Measurements from ENCODE around the gene KRT27.
"Not testable (repeated sequence)": the region's sequence is repeated elsewhere in the genome, so short reads cannot be mapped to it uniquely, and the experiment has no call there.

Gene KRT27

DNA sequence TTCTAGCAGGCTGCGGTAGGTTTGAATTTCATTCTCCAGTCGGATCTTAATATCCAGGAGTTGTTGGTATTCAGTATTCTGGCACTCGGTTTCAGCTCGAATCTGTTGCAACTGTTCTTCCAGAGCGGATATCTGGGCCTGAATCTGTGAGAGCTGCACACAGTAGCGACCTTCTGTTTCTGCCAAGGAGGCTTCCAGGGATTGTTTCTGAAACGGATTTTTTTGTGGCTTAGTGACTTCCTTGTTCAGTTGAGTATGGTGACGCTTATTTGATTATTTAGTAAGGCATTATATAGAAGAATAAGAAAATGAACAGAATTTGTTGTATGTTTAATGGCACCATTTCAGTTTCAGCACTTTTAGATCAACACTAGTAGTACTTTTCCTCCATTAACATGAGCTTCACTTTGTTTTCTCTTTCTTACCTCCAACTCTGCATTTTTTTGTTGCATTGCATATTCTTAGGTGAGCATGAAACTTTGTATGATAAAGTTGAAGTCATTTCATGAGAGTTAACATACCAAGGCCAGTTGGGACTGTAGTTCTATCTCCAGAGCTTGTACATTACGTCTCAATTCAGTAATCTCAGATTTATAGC lies 37.3 kb upstream of the KRT27 start:
- Histone ChIP-seq H3K36me3 (ENCODE audit: control insufficient read depth in 2 of 2, insufficient read depth in 2 of 2, low read length in 2 of 2) (no peaks in the 10 kb centered on the region), H3K4me1 (ENCODE audit: control insufficient read depth, insufficient read depth, low read length) (no peaks in the 10 kb centered on the region), H3K9me3 (ENCODE audit: control insufficient read depth in 2 of 2, low read length in 2 of 2) (no peaks in the 10 kb centered on the region), H3K27me3 (ENCODE audit: control insufficient read depth in 1 of 2, insufficient read depth in 2 of 2, low read length in 2 of 2) (no peaks in the 10 kb centered on the region), H3K9ac (ENCODE audit: low read length in 2 of 2) (peak overlapping the region; percentile 50 to 62), H3K4me3 (ENCODE audit: low read length in 2 of 2) (peak overlapping the region; percentile 75 to 76), H3K27ac (ENCODE audit: low read length) (peak overlapping the region; percentile 12)

DNA sequence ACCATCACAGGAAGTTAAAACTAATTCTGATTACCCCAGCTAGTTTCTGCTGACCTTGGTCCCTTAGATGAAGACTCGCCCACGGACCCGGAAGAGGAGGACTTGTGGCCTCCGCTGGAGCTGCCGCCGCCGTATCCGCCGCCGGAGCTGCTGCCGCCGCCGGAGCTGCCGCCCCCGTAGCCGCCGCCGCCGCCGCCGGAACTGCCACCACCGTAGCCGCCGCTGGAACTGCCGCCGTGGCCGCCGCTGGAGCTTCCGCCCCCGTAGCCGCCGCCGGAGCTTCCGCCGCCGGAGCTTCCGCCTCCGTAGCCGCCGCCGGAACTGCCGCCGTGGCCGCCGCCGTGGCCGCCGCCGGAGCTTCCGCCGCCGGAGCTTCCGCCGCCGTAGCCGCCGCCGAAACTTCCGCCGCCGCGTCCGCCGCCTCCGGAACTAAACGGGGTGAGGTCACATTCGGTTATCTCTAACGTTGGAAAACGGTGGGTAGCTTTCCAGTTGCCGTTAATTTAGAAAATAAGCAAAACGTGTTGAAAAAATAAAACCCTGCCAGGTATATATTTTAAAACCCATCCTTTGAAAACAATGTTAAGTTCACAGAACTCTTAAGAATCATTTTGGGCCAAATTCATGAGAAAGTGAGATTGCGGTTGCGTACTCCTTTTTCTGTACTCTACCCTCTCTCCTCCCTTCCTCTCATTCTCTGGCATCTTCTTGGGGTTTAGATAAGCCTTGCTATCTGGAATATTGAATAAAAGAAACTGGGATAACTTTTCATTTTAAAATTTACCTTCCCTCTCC lies 36.6 kb upstream of the KRT27 start:
- Histone ChIP-seq H3K4me3 (ENCODE audit: low read length in 2 of 2) (peak overlapping the region; percentile 75 to 76), H3K9ac (ENCODE audit: low read length in 2 of 2) (peak overlapping the region; percentile 50 to 77), H3K4me1 (ENCODE audit: control insufficient read depth, insufficient read depth, low read length) (no peaks in the 10 kb centered on the region), H3K9me3 (ENCODE audit: control insufficient read depth in 2 of 2, low read length in 2 of 2) (no peaks in the 10 kb centered on the region), H3K27me3 (ENCODE audit: control insufficient read depth in 1 of 2, insufficient read depth in 2 of 2, low read length in 2 of 2) (no peaks in the 10 kb centered on the region), H3K36me3 (ENCODE audit: control insufficient read depth in 2 of 2, insufficient read depth in 2 of 2, low read length in 2 of 2) (no peaks in the 10 kb centered on the region), H3K27ac (ENCODE audit: low read length) (peak overlapping the region; percentile 32)

DNA sequence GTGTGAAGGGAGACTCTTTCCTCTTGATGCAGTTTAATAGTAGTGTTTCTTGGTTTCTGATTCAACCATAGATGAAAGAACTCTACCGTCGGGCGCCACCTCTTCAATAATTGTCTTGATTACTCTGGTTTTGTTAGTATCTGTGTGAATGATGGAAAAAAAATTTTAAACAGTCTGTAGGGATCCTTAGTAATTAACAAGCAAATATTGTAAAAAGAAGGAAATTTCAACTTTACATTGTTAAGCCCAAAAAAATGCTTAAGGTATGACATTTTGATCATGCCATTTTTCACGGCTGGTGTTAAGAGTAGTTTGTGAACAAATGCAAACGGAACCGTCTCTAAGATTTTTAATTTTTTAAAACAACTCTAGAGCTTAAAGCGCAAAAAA lies 36.0 kb upstream of the KRT27 start:
- Histone ChIP-seq H3K9me3 (ENCODE audit: control insufficient read depth in 2 of 2, low read length in 2 of 2) (no peaks in the 10 kb centered on the region), H3K36me3 (ENCODE audit: control insufficient read depth in 2 of 2, insufficient read depth in 2 of 2, low read length in 2 of 2) (no peaks in the 10 kb centered on the region), H3K4me1 (ENCODE audit: control insufficient read depth, insufficient read depth, low read length) (no peaks in the 10 kb centered on the region), H3K27me3 (ENCODE audit: control insufficient read depth in 1 of 2, insufficient read depth in 2 of 2, low read length in 2 of 2) (no peaks in the 10 kb centered on the region), H3K4me3 (ENCODE audit: low read length in 2 of 2) (peak overlapping the region; percentile 74 to 76), H3K27ac (ENCODE audit: low read length) (peak overlapping the region; percentile 32), H3K9ac (ENCODE audit: low read length in 2 of 2) (peak overlapping the region; percentile 50 to 77)

DNA sequence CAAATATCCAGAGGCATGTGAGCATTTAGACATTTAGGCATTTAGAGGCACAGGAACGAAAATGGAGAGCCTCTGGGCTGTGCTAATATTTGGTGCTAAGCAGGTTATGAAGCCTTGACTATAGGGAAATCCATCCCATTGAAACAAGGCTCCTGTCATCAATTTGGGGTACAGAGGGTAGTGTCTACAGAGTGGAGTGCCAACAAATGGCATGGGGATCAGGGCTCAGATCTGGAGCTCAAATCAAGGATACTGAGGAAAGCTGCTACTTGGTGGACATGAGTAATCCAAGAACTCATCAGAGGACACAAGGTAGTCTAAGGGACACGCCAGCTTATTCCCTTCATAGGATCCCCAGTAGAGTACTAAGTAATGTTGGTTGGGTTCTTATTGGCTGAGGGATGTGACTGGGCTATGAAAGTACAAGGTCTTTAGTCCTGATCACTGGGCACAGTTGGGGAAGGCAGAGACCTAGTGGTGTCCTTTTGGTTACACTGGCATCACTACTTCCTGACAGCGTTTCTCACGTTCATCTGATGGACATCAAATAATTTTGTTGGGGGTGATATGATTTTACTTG lies 34.8 kb upstream of the KRT27 start:
- Histone ChIP-seq H3K4me1 (ENCODE audit: control insufficient read depth, insufficient read depth, low read length) (no peaks in the 10 kb centered on the region), H3K4me3 (ENCODE audit: low read length in 2 of 2) (no peak overlapping the region), H3K9ac (ENCODE audit: low read length in 2 of 2) (no peak overlapping the region), H3K36me3 (ENCODE audit: control insufficient read depth in 2 of 2, insufficient read depth in 2 of 2, low read length in 2 of 2) (no peaks in the 10 kb centered on the region), H3K27ac (ENCODE audit: low read length) (no peak overlapping the region), H3K9me3 (ENCODE audit: control insufficient read depth in 2 of 2, low read length in 2 of 2) (no peaks in the 10 kb centered on the region), H3K27me3 (ENCODE audit: control insufficient read depth in 1 of 2, insufficient read depth in 2 of 2, low read length in 2 of 2) (no peaks in the 10 kb centered on the region)

DNA sequence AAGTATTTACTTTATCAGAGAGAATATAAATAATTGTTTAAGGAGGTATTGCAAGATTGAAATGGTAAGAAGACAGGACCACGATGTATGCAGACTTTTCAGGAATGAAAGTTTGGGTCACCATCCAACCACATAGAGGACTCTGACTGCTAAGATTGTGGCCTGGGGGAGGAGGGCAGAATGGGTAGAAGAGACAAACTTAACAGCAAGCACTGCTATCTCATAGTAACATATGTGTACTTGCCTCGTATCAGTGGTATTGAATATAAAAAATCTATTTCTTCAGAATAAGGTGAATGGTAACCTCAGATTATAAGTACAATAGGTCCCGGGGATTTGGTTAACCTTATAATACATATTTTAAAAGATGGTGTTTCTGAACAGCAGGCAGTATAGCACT lies 34.2 kb upstream of the KRT27 start:
- Histone ChIP-seq H3K36me3 (ENCODE audit: control insufficient read depth in 2 of 2, insufficient read depth in 2 of 2, low read length in 2 of 2) (no peaks in the 10 kb centered on the region), H3K9ac (ENCODE audit: low read length in 2 of 2) (no peak overlapping the region), H3K9me3 (ENCODE audit: control insufficient read depth in 2 of 2, low read length in 2 of 2) (no peaks in the 10 kb centered on the region), H3K4me3 (ENCODE audit: low read length in 2 of 2) (no peak overlapping the region), H3K27ac (ENCODE audit: low read length) (no peak overlapping the region), H3K4me1 (ENCODE audit: control insufficient read depth, insufficient read depth, low read length) (no peaks in the 10 kb centered on the region), H3K27me3 (ENCODE audit: control insufficient read depth in 1 of 2, insufficient read depth in 2 of 2, low read length in 2 of 2) (no peaks in the 10 kb centered on the region)

DNA sequence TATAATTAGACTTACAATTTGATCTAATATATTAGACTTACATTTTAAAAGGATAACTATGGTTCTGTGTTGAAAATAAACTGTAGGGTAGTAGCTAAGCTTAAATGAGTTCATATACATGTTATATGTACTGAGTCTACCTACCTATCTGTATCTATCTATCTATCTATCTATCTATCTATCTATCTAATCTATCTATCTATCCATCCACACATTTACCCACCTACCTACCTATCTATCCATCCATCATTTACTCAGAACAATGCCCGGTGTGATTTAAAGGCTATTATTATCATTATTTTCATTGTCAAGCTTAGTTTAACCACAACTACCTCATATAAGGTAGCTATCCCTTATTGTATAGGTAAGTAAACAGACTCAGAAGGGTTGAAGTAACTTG lies 33.0 kb upstream of the KRT27 start:
- Histone ChIP-seq H3K4me3 (ENCODE audit: low read length in 2 of 2) (no peak overlapping the region), H3K4me1 (ENCODE audit: control insufficient read depth, insufficient read depth, low read length) (no peaks in the 10 kb centered on the region), H3K27me3 (ENCODE audit: control insufficient read depth in 1 of 2, insufficient read depth in 2 of 2, low read length in 2 of 2) (peaks cover 2% of the 10 kb centered on the region in 2 donors), H3K27ac (ENCODE audit: low read length) (no peak overlapping the region), H3K9ac (ENCODE audit: low read length in 2 of 2) (no peak overlapping the region), H3K36me3 (ENCODE audit: control insufficient read depth in 2 of 2, insufficient read depth in 2 of 2, low read length in 2 of 2) (no peaks in the 10 kb centered on the region), H3K9me3 (ENCODE audit: control insufficient read depth in 2 of 2, low read length in 2 of 2) (no peaks in the 10 kb centered on the region)

DNA sequence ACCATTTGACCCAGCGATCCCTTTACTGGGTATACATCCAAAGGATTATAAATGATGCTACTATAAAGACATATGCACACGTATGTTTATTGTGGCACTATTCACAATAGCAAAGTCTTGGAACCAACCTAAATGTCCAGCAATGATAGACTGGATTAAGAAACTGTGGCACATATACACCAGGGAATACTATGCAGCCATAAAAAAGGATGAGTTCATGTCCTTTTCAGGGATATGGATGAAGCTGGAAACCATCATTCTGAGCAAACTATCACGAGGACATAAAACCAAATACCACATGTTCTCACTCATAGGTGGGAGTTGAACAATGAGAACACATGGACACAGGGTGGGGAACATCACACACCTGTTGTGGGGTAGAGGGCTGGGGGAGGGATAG lies 32.3 kb upstream of the KRT27 start:
- not testable (repeated sequence) for H3K9ac ChIP-seq (ENCODE audit: low read length in 2 of 2); H3K9me3 ChIP-seq (ENCODE audit: control insufficient read depth in 2 of 2, low read length in 2 of 2); H3K27me3 ChIP-seq (ENCODE audit: control insufficient read depth in 1 of 2, insufficient read depth in 2 of 2, low read length in 2 of 2); H3K4me1 ChIP-seq (ENCODE audit: control insufficient read depth, insufficient read depth, low read length); H3K36me3 ChIP-seq (ENCODE audit: control insufficient read depth in 2 of 2, insufficient read depth in 2 of 2, low read length in 2 of 2); H3K27ac ChIP-seq (ENCODE audit: low read length); H3K4me3 ChIP-seq (ENCODE audit: low read length in 2 of 2)

DNA sequence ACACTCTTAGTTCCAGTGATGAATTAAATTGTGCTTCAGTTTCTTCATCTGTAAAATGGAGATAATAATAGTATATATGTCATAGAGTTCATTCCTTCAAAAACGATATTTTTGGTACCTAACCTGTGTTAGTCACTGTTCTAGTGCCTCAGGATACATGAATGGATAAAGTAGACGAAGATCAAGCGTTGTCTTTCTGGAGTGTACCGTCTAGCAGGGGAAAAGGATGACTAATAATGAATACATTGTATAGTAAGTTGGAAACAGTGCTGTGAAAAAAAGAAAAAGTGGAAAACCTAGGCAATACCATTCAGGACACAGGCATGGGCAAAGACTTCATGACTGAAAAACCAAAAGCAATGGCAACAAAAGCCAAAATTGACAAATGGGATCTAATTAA lies 31.5 kb upstream of the KRT27 start:
- H3K9me3 ChIP-seq (ENCODE audit: control insufficient read depth in 2 of 2, low read length in 2 of 2): no peaks in the 10 kb centered on the region
- no peak overlapping the region for H3K9ac ChIP-seq (ENCODE audit: low read length in 2 of 2)
- no peaks in the 10 kb centered on the region for H3K4me1 ChIP-seq (ENCODE audit: control insufficient read depth, insufficient read depth, low read length)
- H3K27ac ChIP-seq (ENCODE audit: low read length): no peak overlapping the region
- no peak overlapping the region for H3K4me3 ChIP-seq (ENCODE audit: low read length in 2 of 2)
- H3K27me3 ChIP-seq (ENCODE audit: control insufficient read depth in 1 of 2, insufficient read depth in 2 of 2, low read length in 2 of 2): peaks cover 4% of the 10 kb centered on the region in 2 donors
- H3K36me3 ChIP-seq (ENCODE audit: control insufficient read depth in 2 of 2, insufficient read depth in 2 of 2, low read length in 2 of 2): no peaks in the 10 kb centered on the region

DNA sequence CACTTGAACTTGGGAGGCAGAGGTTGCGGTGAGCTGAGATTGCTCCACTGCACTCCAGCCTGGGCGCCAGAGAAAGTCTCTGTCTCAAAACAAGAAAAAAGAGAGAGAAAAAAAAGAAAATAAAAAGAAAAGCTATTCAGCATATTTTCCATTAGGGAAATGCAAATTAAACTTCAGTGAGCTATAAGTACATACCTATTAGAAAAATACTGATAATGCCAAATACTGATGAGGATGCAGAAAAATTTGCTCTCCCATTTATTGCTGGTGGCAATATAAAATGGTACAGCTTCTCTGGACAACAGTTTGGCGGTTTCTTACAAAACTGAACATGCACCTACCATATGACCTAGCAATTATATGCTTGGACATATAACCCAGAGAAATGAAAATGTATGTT lies 30.3 kb upstream of the KRT27 start:
- Histone ChIP-seq H3K4me3 (ENCODE audit: low read length in 2 of 2) (no peak overlapping the region), H3K9me3 (ENCODE audit: control insufficient read depth in 2 of 2, low read length in 2 of 2) (no peaks in the 10 kb centered on the region), H3K27ac (ENCODE audit: low read length) (no peak overlapping the region), H3K4me1 (ENCODE audit: control insufficient read depth, insufficient read depth, low read length) (no peaks in the 10 kb centered on the region), H3K9ac (ENCODE audit: low read length in 2 of 2) (no peak overlapping the region), H3K27me3 (ENCODE audit: control insufficient read depth in 1 of 2, insufficient read depth in 2 of 2, low read length in 2 of 2) (peaks cover 4% of the 10 kb centered on the region in 2 donors), H3K36me3 (ENCODE audit: control insufficient read depth in 2 of 2, insufficient read depth in 2 of 2, low read length in 2 of 2) (no peaks in the 10 kb centered on the region)

DNA sequence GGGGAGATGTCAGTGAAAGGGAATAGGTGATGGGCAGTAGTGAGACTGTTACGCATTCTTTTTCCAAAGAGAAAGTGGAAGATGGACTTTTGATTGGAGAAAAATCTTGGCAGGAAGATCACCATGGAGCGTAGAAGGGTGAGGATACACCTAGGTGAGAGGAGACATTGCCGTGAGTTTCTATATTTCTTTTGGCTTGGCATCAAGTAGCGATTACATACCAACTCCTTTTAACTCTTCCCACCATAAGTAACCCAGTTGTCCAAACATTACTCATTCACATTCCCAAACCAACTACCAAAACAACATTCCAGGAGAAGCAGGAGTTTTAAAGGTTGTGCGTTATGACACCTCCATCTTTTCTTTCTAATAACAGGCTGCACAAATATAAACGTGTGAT lies 28.1 kb upstream of the KRT27 start:
- peaks cover 4 to 8% of the 10 kb centered on the region in 2 donors for H3K27me3 ChIP-seq (ENCODE audit: control insufficient read depth in 1 of 2, insufficient read depth in 2 of 2, low read length in 2 of 2)

More for the DNA sequence above, 28.1 kb upstream of the KRT27 start:
- H3K27ac ChIP-seq (ENCODE audit: low read length): no peak overlapping the region
- H3K4me3 ChIP-seq (ENCODE audit: low read length in 2 of 2): no peak overlapping the region
- no peak overlapping the region for H3K9ac ChIP-seq (ENCODE audit: low read length in 2 of 2)
- no peaks in the 10 kb centered on the region for H3K36me3 ChIP-seq (ENCODE audit: control insufficient read depth in 2 of 2, insufficient read depth in 2 of 2, low read length in 2 of 2)
- H3K4me1 ChIP-seq (ENCODE audit: control insufficient read depth, insufficient read depth, low read length): no peaks in the 10 kb centered on the region
- H3K9me3 ChIP-seq (ENCODE audit: control insufficient read depth in 2 of 2, low read length in 2 of 2): no peaks in the 10 kb centered on the region

All from stomach smooth muscle (tissue), 2 donors.